Measurements from ENCODE around the gene TAPBPL.

TAPBPL gene

GRCh38 chr12:6430124-6430989, 21.5 kb upstream of the TAPBPL start:
- TF ChIP-seq CTCF (IDR thresholded peaks at IDR 0.05), result no peak

GRCh38 chr12:6432991-6433390, 18.9 kb upstream of the TAPBPL start:
- no peak for TF ChIP-seq CTCF (IDR thresholded peaks at IDR 0.05)

GRCh38 chr12:6434205-6435140, 17.4 kb upstream of the TAPBPL start:
- TF ChIP-seq CTCF (IDR thresholded peaks at IDR 0.05), result no peak

GRCh38 chr12:6435961-6436715, 15.7 kb upstream of the TAPBPL start:
- no peak for TF ChIP-seq CTCF (IDR thresholded peaks at IDR 0.05)

GRCh38 chr12:6437586-6437985, 14.3 kb upstream of the TAPBPL start:
- TF ChIP-seq CTCF (IDR thresholded peaks at IDR 0.05), result no peak

GRCh38 chr12:6438345-6438744, 13.5 kb upstream of the TAPBPL start:
- no peak for TF ChIP-seq CTCF (IDR thresholded peaks at IDR 0.05)

- no peak for TF ChIP-seq CTCF (IDR thresholded peaks at IDR 0.05)
Measured at GRCh38 chr12:6440391-6440790, 11.5 kb upstream of the TAPBPL start.
